HEK293T (cell line): Measurements from ENCODE around the gene KANK3.

ENCODE experiments used
- ARNT ChIP-seq: fragments of 450-650 bp; IDR thresholded peaks from 2 replicates; pipeline ENCODE4 v1.6.1; 2017; ENCODE audit warnings: mild to moderate bottlenecking
- BHLHE40 ChIP-seq: fragments of 450-650 bp; IDR thresholded peaks from 2 replicates; pipeline ENCODE4 v1.6.1; 2016; ENCODE audit warnings: mild to moderate bottlenecking, moderate library complexity, borderline replicate concordance
- FOXA1 ChIP-seq: fragments of 450-650 bp; IDR thresholded peaks from 2 replicates; pipeline ENCODE4 v1.6.1; 2016; ENCODE audit warnings: mild to moderate bottlenecking
- FOXK2 ChIP-seq: fragments of 450-650 bp; IDR thresholded peaks from 2 replicates; pipeline ENCODE4 v1.6.1; 2016; ENCODE audit warnings: mild to moderate bottlenecking
- FOXM1 ChIP-seq: fragments of 450-650 bp; IDR thresholded peaks from 2 replicates; pipeline ENCODE4 v1.6.1; 2017; ENCODE audit warnings: mild to moderate bottlenecking, borderline replicate concordance
- HDGF ChIP-seq: fragments of 450-650 bp; IDR thresholded peaks from 2 replicates; pipeline ENCODE4 v1.6.1; 2017; ENCODE audit warnings: antibody characterized with exemption, borderline replicate concordance
- LEF1 ChIP-seq: fragments of 450-650 bp; IDR thresholded peaks from 2 replicates; pipeline ENCODE4 v1.6.1; 2017; ENCODE audit warnings: mild to moderate bottlenecking, borderline replicate concordance
- SUZ12 ChIP-seq: fragments of 450-650 bp; IDR thresholded peaks from 2 replicates; pipeline ENCODE4 v1.6.1; 2016; ENCODE audit warnings: mild to moderate bottlenecking
- TARDBP ChIP-seq: fragments of 450-650 bp; IDR thresholded peaks from 2 replicates; pipeline ENCODE4 v1.6.1; 2016

GRCh38 chr19:8390617-8390981 lies 47.5 kb upstream of the KANK3 start:
- TF ChIP-seq FOXM1 = no peak
- no peak for TF ChIP-seq TARDBP
- TF ChIP-seq LEF1 = no peak
- no peak for TF ChIP-seq BHLHE40
- no peak for TF ChIP-seq ARNT
- TF ChIP-seq FOXK2 = no peak
- TF ChIP-seq HDGF = no peak
- no peak for TF ChIP-seq FOXA1
- no peak for TF ChIP-seq SUZ12
